ENCODE data around the gene PEMT. TPM values are rescaled to one million over a fixed set of nuclear protein-coding genes. Genes with fewer than 3 reads are reported as not detected.
"Not testable (repeated sequence)": the region's sequence is repeated elsewhere in the genome, so short reads cannot be mapped to it uniquely, and the experiment has no call there.

Gene PEMT
- total RNA-seq, 1 donor from 2014 or later = 87.2 TPM

- H3K36me3 ChIP-seq (ENCODE audit: control insufficient read depth, insufficient read depth, low read length) = no peaks in the 10 kb centered on the region
- no peak for TF ChIP-seq CTCF (IDR thresholded peaks at IDR 0.05; ENCODE audit: insufficient read depth, low read length, poor library complexity, severe bottlenecking)
- no peak overlapping the region for H3K4me3 ChIP-seq (ENCODE audit: low read depth, low read length)
- peaks cover 2% of the 10 kb centered on the region for H3K27me3 ChIP-seq (ENCODE audit: control insufficient read depth, insufficient read depth, low read length)
- no peak for DNase-seq (ENCODE audit: low read depth)
These were observed 41.8 kb upstream of the PEMT start for GRCh38 chr17:17633310-17633709.

- not testable (repeated sequence) for H3K36me3 ChIP-seq (ENCODE audit: control insufficient read depth, insufficient read depth, low read length); DNase-seq (ENCODE audit: low read depth); H3K4me3 ChIP-seq (ENCODE audit: low read depth, low read length); H3K27me3 ChIP-seq (ENCODE audit: control insufficient read depth, insufficient read depth, low read length)
These were observed 41.2 kb upstream of the PEMT start for GRCh38 chr17:17632690-17633089.

DNA sequence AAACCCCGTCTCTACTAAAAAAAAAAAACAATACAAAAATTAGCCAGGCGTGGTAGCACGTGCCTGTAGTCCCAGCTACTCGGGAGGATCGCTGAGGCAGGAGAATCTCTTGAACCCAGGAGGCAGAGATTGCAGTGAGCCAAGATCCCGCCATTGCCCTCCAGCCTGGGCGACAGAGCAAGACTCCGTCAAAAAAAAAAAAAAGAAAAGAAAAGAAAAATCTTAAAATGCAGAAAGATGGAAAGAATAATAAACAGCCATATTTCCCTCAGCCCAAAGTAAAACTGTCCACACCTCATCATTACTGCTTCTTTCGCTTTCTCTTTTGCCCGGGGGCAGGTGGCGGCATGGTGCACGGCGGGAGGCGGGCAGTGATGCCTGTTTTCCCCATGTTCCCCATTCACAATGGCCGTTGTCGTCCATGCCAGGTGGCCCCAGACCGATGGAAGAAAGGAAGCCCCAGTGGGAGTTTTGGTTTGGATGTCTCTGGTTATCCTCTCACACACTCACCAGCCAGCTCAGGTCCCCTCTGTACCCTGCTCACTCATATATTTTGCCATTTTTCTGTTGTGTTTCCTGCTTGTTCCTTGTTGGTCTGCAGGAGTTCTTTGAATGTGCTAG lies 37.0 kb upstream of the PEMT start:
- Histone ChIP-seq H3K27me3 (ENCODE audit: control insufficient read depth, insufficient read depth, low read length) (no peaks in the 10 kb centered on the region), H3K36me3 (ENCODE audit: control insufficient read depth, insufficient read depth, low read length) (no peaks in the 10 kb centered on the region), H3K4me3 (ENCODE audit: low read depth, low read length) (no peak overlapping the region)
- no peak for TF ChIP-seq CTCF (IDR thresholded peaks at IDR 0.05; ENCODE audit: insufficient read depth, low read length, poor library complexity, severe bottlenecking)
- DNase-seq (ENCODE audit: low read depth) = no peak

DNA sequence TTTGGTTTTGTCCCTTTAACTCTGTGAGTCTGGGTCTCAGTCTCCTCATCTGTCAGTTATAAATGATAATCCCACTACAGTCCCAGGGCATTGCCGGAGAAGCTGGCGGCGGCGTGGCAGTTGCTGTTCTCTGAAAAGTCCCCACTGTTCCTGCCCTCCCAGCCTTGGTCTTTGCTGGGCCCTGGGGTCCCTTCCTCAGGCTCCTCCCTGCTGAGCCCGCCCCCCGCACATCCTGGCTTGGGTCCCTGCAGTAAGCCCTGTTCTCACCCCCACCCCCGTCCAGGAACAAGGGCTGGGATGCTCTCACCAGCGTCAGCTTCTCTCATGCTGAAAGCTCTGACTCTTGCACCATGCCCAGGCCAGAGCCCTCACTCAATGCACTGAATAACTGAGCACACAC lies 35.3 kb upstream of the PEMT start:
- Histone ChIP-seq H3K36me3 (ENCODE audit: control insufficient read depth, insufficient read depth, low read length) (no peaks in the 10 kb centered on the region), H3K4me3 (ENCODE audit: low read depth, low read length) (no peak overlapping the region), H3K27me3 (ENCODE audit: control insufficient read depth, insufficient read depth, low read length) (no peaks in the 10 kb centered on the region)
- TF ChIP-seq CTCF (IDR thresholded peaks at IDR 0.05; ENCODE audit: insufficient read depth, low read length, poor library complexity, severe bottlenecking) = no peak
- no peak for DNase-seq (ENCODE audit: low read depth)

GRCh38 chr17:17626151-17626805 lies 34.8 kb upstream of the PEMT start:
- DNase-seq (ENCODE audit: low read depth) = no peak
- TF ChIP-seq CTCF (IDR thresholded peaks at IDR 0.05; ENCODE audit: insufficient read depth, low read length, poor library complexity, severe bottlenecking) = no peak
- H3K4me3 ChIP-seq (ENCODE audit: low read depth, low read length) = no peak overlapping the region
- H3K36me3 ChIP-seq (ENCODE audit: control insufficient read depth, insufficient read depth, low read length) = no peaks in the 10 kb centered on the region
- peaks cover 5% of the 10 kb centered on the region for H3K27me3 ChIP-seq (ENCODE audit: control insufficient read depth, insufficient read depth, low read length)

DNA sequence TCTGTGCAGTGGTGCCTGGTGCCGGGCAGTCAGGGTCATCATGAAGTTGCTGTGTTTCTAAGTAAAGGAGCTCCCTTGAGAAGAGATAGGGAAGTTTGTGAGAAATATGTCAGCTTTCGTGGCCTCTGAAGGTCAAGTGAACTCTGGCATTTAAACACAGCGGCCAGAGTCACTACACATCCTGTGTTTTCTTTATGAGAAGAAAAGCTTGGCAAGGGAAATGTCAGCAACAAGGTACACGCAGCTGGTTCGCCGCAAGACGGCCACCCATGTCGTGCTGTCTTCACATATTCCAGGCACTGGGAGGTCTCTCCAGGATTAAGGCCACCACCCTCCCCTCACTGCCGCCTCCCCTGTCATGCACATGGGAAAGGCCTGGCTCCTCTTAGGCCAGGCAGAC lies 33.2 kb upstream of the PEMT start:
- Histone ChIP-seq H3K27me3 (ENCODE audit: control insufficient read depth, insufficient read depth, low read length) (peaks cover 5% of the 10 kb centered on the region), H3K36me3 (ENCODE audit: control insufficient read depth, insufficient read depth, low read length) (no peaks in the 10 kb centered on the region), H3K4me3 (ENCODE audit: low read depth, low read length) (no peak overlapping the region)
- DNase-seq (ENCODE audit: low read depth) = no peak
- TF ChIP-seq CTCF (IDR thresholded peaks at IDR 0.05; ENCODE audit: insufficient read depth, low read length, poor library complexity, severe bottlenecking) = no peak
